GM18861 (cell line): ENCODE results near the gene ATP2A1.
"Not testable (repeated sequence)": the region's sequence is repeated elsewhere in the genome, so short reads cannot be mapped to it uniquely, and the experiment has no call there.

Experiments used
- ATAC-seq: cut with Tn5 transposase; IDR thresholded peaks from one replicate; pipeline ENCODE4 v1.9.1; 2021; ENCODE audit not compliant: unreplicated experiment

The ATP2A1 gene

GRCh38 chr16:28932339-28933141 is 54.3 kb downstream of the ATP2A1 start:
- no peak for ATAC-seq

- ATAC-seq = no peak
Observed at GRCh38 chr16:28933171-28933570, 54.9 kb downstream of the ATP2A1 start.

- no peak for ATAC-seq
Observed at GRCh38 chr16:28935346-28935745, 57.1 kb downstream of the ATP2A1 start.

GRCh38 chr16:28935924-28936783 is 57.9 kb downstream of the ATP2A1 start:
- peak; percentile 68 for ATAC-seq

GRCh38 chr16:28936784-28937155 is 58.5 kb downstream of the ATP2A1 start:
- no peak for ATAC-seq

DNA sequence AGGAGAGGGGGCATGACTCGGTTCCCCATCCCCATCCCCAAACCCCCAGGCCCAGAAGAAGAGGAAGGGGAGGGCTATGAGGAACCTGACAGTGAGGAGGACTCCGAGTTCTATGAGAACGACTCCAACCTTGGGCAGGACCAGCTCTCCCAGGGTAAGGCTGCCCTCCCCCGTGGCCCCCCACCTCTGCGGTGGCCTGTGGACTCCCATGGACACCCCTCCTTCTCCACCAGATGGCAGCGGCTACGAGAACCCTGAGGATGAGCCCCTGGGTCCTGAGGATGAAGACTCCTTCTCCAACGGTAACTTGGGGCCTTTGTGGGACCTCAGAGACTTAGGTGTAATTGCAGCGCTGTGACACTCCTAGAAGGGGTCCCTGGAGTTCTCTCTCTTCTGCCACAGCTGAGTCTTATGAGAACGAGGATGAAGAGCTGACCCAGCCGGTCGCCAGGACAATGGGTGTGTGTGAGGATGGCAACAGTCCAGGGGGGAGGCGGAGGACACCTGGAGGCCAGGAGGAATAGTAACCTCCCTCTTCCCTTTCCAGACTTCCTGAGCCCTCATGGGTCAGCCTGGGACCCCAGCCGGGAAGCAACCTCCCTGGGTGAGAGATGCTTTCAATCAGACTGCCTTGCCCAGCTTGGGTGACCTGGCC is 59.1 kb downstream of the ATP2A1 start:
- no peak for ATAC-seq

GRCh38 chr16:28938721-28939120 is 60.4 kb downstream of the ATP2A1 start:
- no peak for ATAC-seq

DNA sequence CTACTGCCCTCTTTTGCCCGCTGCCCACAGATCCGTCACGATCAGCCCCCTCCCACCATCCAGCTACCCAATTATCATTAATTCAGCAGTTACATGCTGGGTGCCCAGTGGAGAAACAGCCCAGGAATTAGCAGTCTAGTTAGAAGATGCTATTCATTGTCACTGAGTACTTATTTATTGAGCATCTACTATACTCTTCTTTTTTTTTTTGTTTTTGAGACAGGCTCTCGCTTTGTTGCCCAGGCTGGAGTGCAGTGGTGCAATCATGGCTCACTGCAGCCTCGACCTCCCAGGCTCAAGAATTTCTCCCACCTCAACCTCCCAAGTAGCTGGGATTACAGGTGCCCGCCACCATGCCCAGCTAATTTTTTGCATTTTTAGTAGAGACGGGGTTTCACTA is 61.5 kb downstream of the ATP2A1 start:
- ATAC-seq = not testable (repeated sequence)

- no peak for ATAC-seq
Observed at GRCh38 chr16:28943281-28943680, 65.0 kb downstream of the ATP2A1 start.

- ATAC-seq = no peak
Observed at GRCh38 chr16:28946681-28947080, 68.4 kb downstream of the ATP2A1 start.

- peak; percentile 92 for ATAC-seq
Observed at GRCh38 chr16:28950648-28951409, 72.5 kb downstream of the ATP2A1 start, which contains the start of gene NFATC2IP. NFATC2IP (plus strand) TSS chr16:28950937; CDS start chr16:28951012, 75 bp downstream.

DNA sequence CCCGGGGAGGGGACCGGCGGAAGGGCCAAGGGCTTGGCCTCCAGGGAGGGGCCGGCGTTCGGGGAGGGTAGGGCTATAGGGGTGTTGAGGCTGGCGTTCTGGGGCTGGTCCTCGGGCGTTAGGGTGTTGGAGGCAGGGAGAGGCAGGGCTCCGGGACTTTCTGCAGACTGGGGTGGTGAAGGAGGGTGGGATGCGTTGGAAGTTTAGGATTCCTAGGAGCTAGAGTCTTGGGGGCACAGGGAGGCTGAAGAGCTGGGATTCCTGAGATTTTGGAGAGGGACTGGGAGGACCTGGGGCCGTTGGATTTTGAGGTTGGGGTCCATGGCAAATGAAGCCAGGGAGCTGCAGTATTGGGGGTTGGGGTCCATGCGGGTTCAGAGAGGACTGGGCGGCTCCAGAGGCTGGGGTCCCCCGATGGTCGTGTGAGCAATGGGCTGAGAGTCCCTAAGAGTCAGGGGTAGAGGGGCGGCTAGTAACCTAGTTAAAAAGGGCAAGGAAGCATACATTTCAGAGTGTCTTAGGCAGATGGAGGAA is 73.2 kb downstream of the ATP2A1 start:
- ATAC-seq = no peak
